ENCODE data around the gene MMS22L. TPM values are rescaled to one million over a fixed set of nuclear protein-coding genes. Genes with fewer than 3 reads are reported as not detected.

MMS22L gene
- total and polyA plus RNA-seq, 2 experiments from 2014 or later: 11.7 to 49.5 TPM

DNA sequence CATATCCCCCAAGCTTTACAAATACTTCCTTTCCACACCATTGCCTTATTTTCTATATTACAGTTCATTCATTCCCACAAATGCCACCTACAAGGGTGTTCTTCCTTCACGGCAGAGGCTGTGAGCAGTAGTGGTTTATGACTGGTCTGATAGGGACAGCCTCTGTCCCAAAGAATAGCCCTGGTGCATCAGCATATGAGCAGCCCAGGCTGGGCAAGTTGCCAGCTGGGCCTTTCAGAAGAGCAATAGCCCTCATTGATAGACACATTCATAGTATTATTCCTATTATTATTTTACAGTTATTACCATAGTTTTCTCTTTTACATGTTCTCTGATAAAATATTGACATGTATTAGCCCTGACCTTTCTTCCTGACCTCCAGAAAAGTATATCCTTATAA lies 149.9 kb downstream of the MMS22L start:
- Mint-ChIP-seq H3K36me3 (ENCODE audit: low read depth) (no peaks in the 10 kb centered on the region), H3K4me3 (no peak overlapping the region), H3K4me1 (no peaks in the 10 kb centered on the region), H3K27ac (no peak overlapping the region), H3K9me3 (no peaks in the 10 kb centered on the region), H3K27me3 (ENCODE audit: insufficient read depth, low read depth, poor library complexity) (no peaks in the 10 kb centered on the region)
- TF ChIP-seq, protein P1, sequence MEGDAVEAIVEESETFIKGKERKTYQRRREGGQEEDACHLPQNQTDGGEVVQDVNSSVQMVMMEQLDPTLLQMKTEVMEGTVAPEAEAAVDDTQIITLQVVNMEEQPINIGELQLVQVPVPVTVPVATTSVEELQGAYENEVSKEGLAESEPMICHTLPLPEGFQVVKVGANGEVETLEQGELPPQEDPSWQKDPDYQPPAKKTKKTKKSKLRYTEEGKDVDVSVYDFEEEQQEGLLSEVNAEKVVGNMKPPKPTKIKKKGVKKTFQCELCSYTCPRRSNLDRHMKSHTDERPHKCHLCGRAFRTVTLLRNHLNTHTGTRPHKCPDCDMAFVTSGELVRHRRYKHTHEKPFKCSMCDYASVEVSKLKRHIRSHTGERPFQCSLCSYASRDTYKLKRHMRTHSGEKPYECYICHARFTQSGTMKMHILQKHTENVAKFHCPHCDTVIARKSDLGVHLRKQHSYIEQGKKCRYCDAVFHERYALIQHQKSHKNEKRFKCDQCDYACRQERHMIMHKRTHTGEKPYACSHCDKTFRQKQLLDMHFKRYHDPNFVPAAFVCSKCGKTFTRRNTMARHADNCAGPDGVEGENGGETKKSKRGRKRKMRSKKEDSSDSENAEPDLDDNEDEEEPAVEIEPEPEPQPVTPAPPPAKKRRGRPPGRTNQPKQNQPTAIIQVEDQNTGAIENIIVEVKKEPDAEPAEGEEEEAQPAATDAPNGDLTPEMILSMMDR (conservative IDR thresholded peaks at IDR 0.05; ENCODE audit: low read depth in 2 of 2): no peak
- TF ChIP-seq CREB1 (CRISPR knock-in tag; IDR thresholded peaks at IDR 0.05; ENCODE audit: low read depth) (no peak), ETS1 (IDR thresholded peaks at IDR 0.05) (no peak), STAT1 (IDR thresholded peaks at IDR 0.05; ENCODE audit: unreplicated experiment) (no peak), EZH2phosphoT487 (IDR thresholded peaks at IDR 0.05; ENCODE audit: unreplicated experiment) (no peak), ZNF114 (CRISPR knock-in tag; IDR thresholded peaks at IDR 0.05) (no peak), NANOG (IDR thresholded peaks at IDR 0.05; ENCODE audit: borderline replicate concordance) (no peak), JUNB (IDR thresholded peaks at IDR 0.05; ENCODE audit: unreplicated experiment) (no peak), POLR2AphosphoS5 (IDR thresholded peaks at IDR 0.05; ENCODE audit: low read depth) (no peak), EZH2 (IDR thresholded peaks at IDR 0.05; ENCODE audit: low read depth, unreplicated experiment) (no peak), ZNF331 (CRISPR knock-in tag; IDR thresholded peaks at IDR 0.05; ENCODE audit: low read depth) (no peak)
- TF ChIP-seq, protein P2, sequence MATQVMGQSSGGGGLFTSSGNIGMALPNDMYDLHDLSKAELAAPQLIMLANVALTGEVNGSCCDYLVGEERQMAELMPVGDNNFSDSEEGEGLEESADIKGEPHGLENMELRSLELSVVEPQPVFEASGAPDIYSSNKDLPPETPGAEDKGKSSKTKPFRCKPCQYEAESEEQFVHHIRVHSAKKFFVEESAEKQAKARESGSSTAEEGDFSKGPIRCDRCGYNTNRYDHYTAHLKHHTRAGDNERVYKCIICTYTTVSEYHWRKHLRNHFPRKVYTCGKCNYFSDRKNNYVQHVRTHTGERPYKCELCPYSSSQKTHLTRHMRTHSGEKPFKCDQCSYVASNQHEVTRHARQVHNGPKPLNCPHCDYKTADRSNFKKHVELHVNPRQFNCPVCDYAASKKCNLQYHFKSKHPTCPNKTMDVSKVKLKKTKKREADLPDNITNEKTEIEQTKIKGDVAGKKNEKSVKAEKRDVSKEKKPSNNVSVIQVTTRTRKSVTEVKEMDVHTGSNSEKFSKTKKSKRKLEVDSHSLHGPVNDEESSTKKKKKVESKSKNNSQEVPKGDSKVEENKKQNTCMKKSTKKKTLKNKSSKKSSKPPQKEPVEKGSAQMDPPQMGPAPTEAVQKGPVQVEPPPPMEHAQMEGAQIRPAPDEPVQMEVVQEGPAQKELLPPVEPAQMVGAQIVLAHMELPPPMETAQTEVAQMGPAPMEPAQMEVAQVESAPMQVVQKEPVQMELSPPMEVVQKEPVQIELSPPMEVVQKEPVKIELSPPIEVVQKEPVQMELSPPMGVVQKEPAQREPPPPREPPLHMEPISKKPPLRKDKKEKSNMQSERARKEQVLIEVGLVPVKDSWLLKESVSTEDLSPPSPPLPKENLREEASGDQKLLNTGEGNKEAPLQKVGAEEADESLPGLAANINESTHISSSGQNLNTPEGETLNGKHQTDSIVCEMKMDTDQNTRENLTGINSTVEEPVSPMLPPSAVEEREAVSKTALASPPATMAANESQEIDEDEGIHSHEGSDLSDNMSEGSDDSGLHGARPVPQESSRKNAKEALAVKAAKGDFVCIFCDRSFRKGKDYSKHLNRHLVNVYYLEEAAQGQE (IDR thresholded peaks at IDR 0.05; ENCODE audit: unreplicated experiment): no peak
- TF ChIP-seq, protein P3, sequence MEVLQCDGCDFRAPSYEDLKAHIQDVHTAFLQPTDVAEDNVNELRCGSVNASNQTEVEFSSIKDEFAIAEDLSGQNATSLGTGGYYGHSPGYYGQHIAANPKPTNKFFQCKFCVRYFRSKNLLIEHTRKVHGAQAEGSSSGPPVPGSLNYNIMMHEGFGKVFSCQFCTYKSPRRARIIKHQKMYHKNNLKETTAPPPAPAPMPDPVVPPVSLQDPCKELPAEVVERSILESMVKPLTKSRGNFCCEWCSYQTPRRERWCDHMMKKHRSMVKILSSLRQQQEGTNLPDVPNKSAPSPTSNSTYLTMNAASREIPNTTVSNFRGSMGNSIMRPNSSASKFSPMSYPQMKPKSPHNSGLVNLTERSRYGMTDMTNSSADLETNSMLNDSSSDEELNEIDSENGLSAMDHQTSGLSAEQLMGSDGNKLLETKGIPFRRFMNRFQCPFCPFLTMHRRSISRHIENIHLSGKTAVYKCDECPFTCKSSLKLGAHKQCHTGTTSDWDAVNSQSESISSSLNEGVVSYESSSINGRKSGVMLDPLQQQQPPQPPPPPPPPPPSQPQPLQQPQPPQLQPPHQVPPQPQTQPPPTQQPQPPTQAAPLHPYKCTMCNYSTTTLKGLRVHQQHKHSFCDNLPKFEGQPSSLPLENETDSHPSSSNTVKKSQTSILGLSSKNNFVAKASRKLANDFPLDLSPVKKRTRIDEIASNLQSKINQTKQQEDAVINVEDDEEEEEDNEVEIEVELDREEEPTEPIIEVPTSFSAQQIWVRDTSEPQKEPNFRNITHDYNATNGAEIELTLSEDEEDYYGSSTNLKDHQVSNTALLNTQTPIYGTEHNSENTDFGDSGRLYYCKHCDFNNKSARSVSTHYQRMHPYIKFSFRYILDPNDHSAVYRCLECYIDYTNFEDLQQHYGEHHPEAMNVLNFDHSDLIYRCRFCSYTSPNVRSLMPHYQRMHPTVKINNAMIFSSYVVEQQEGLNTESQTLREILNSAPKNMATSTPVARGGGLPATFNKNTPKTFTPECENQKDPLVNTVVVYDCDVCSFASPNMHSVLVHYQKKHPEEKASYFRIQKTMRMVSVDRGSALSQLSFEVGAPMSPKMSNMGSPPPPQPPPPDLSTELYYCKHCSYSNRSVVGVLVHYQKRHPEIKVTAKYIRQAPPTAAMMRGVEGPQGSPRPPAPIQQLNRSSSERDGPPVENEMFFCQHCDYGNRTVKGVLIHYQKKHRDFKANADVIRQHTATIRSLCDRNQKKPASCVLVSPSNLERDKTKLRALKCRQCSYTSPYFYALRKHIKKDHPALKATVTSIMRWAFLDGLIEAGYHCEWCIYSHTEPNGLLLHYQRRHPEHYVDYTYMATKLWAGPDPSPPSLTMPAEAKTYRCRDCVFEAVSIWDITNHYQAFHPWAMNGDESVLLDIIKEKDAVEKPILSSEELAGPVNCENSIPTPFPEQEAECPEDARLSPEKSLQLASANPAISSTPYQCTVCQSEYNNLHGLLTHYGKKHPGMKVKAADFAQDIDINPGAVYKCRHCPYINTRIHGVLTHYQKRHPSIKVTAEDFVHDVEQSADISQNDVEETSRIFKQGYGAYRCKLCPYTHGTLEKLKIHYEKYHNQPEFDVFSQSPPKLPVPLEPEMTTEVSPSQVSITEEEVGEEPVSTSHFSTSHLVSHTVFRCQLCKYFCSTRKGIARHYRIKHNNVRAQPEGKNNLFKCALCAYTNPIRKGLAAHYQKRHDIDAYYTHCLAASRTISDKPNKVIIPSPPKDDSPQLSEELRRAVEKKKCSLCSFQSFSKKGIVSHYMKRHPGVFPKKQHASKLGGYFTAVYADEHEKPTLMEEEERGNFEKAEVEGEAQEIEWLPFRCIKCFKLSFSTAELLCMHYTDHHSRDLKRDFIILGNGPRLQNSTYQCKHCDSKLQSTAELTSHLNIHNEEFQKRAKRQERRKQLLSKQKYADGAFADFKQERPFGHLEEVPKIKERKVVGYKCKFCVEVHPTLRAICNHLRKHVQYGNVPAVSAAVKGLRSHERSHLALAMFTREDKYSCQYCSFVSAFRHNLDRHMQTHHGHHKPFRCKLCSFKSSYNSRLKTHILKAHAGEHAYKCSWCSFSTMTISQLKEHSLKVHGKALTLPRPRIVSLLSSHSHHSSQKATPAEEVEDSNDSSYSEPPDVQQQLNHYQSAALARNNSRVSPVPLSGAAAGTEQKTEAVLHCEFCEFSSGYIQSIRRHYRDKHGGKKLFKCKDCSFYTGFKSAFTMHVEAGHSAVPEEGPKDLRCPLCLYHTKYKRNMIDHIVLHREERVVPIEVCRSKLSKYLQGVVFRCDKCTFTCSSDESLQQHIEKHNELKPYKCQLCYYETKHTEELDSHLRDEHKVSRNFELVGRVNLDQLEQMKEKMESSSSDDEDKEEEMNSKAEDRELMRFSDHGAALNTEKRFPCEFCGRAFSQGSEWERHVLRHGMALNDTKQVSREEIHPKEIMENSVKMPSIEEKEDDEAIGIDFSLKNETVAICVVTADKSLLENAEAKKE (CRISPR knock-in tag; IDR thresholded peaks at IDR 0.05): no peak
- ATAC-seq (peak; percentile 38; the same call in 1 of the 3 replicates), DNase-seq (ENCODE audit: low spot score) (no peak)
- Histone ChIP-seq H3K9me2 (ENCODE audit: insufficient read depth) (no peaks in the 10 kb centered on the region), H3K4me1 (ENCODE audit: insufficient read depth) (no peaks in the 10 kb centered on the region), H2AFZ (no peak overlapping the region), H3K4me2 (no peak overlapping the region), H3F3A (replicated peaks; ENCODE audit: low read depth) (no peaks in the 10 kb centered on the region), H3K4me3 (no peak overlapping the region), H3K79me2 (replicated peaks; ENCODE audit: insufficient read depth) (no peaks in the 10 kb centered on the region), H4K20me1 (replicated peaks; ENCODE audit: insufficient read depth) (no peaks in the 10 kb centered on the region), H3K27me3 (ENCODE audit: insufficient read depth) (no peaks in the 10 kb centered on the region), H3K36me3 (ENCODE audit: insufficient read depth) (no peaks in the 10 kb centered on the region), H3K27ac (ENCODE audit: low read depth) (no peak overlapping the region)

All from GM23338 (cell line).